WTC11 (cell line): ENCODE results near the gene OR13C2.

ENCODE experiments used
- CREB1 ChIP-seq: sonication (generic); formaldehyde crosslinking; IDR thresholded peaks from 2 replicates; pipeline ENCODE4 v1.8.0; 2023; ENCODE audit warnings: mild to moderate bottlenecking, missing genetic modification reagents
- CTCF ChIP-seq: fragments of 200-600 bp; IDR thresholded peaks from 2 replicates; pipeline ENCODE4 v1.8.0; 2022; ENCODE audit warnings: antibody characterized with exemption
- FOXP4 ChIP-seq: sonication (generic); formaldehyde crosslinking; IDR thresholded peaks from 2 replicates; pipeline ENCODE4 v1.8.0; 2022; ENCODE audit warnings: mild to moderate bottlenecking, missing genetic modification reagents
- SP1 ChIP-seq: sonication (generic); formaldehyde crosslinking; conservative IDR thresholded peaks from 2 replicates; pipeline ENCODE4 v1.8.1; 2022; ENCODE audit warnings: missing genetic modification reagents
- ZNF121 ChIP-seq: sonication (generic); formaldehyde crosslinking; IDR thresholded peaks from 2 replicates; pipeline ENCODE4 v1.8.0; 2023; ENCODE audit warnings: missing genetic modification reagents
- ZNF232 ChIP-seq: sonication (generic); formaldehyde crosslinking; IDR thresholded peaks from 2 replicates; pipeline ENCODE4 v1.8.0; 2022; ENCODE audit warnings: mild to moderate bottlenecking, missing genetic modification reagents

DNA sequence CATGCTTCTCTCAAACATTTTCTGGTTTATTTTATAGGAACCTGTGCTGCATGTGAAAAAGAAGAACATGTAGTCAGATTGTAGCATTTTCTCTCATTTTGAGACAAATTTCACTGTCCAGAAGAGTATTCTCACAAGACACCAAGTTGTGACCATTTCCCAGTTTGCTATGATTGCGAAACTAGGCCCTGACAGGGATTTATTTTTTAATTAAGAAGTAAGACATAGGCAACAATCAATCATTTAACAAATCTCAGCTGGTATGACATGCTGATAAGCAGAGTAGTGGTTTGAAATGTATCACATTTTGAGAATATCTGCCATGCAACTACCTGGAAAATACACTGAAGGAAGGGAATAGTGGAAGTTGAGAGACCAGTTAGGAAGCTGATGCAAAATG is 24.9 kb downstream of the OR13C2 start:
- no peak for TF ChIP-seq ZNF121 (CRISPR knock-in tag)
- no peak for TF ChIP-seq CTCF
- no peak for TF ChIP-seq CREB1 (CRISPR knock-in tag)
- TF ChIP-seq ZNF232 (CRISPR knock-in tag), result no peak
- no peak for TF ChIP-seq SP1
- no peak for TF ChIP-seq FOXP4
